DND-41 (cell line): ENCODE results near the gene SAPCD2.

Experiments
- ATAC-seq: fragments of 200-7000 bp; cut with Tn5 transposase; 3 replicates; pipeline ENCODE4 v1.9.1; 2021; ENCODE audit warnings: low read depth; ENCODE audit not compliant: insufficient read depth
- DNase-seq: peaks from one replicate; pipeline ENCODE4 v3.0.0-alpha.2; 2020
- H2AFZ ChIP-seq: 2 replicates; pipeline ENCODE4 v1.6.0; 2012; ENCODE audit warnings: low read depth, low read length
- H3K27ac ChIP-seq: 2 replicates; pipeline ENCODE4 v1.5.1; 2012; ENCODE audit warnings: low read length, inconsistent platforms
- H3K27me3 ChIP-seq: fragments of 200-600 bp; sonication (generic); 2 replicates; pipeline ENCODE4 v1.6.0; 2012; ENCODE audit warnings: low read length, mild to moderate bottlenecking, inconsistent platforms; ENCODE audit not compliant: insufficient read depth, poor library complexity
- H3K36me3 ChIP-seq: 2 replicates; pipeline ENCODE4 v1.5.1; 2012; ENCODE audit warnings: low read length, inconsistent platforms; ENCODE audit not compliant: insufficient read depth
- H3K4me1 ChIP-seq: 2 replicates; pipeline ENCODE4 v1.5.1; 2012; ENCODE audit warnings: mild to moderate bottlenecking, low read length; ENCODE audit not compliant: insufficient read depth
- H3K4me2 ChIP-seq: 2 replicates; pipeline ENCODE4 v1.6.0; 2012; ENCODE audit warnings: mild to moderate bottlenecking, moderate library complexity, low read length, inconsistent platforms; ENCODE audit not compliant: insufficient read depth
- H3K4me3 ChIP-seq, 2 experiments: fragments of 200-600 bp in 1 of 2; shearing (Covaris generic) in 1 of 2; 2 replicates each; pipeline ENCODE4 v1.5.1; 2012 to 2016; ENCODE audit warnings: inconsistent platforms in 2 of 2, low read length in 2 of 2, mild to moderate bottlenecking in 2 of 2, low read depth in 1 of 2, moderate library complexity in 1 of 2
- H3K79me2 ChIP-seq: 2 replicates; pipeline ENCODE4 v1.6.0; 2012; ENCODE audit warnings: low read length, inconsistent platforms; ENCODE audit not compliant: insufficient read depth
- H3K9ac ChIP-seq: 2 replicates; pipeline ENCODE4 v1.6.0; 2012; ENCODE audit warnings: low read depth, mild to moderate bottlenecking, inconsistent platforms, low read length, moderate library complexity
- H3K9me3 ChIP-seq: 2 replicates; pipeline ENCODE4 v1.5.1; 2012; ENCODE audit warnings: low read length, moderate library complexity, mild to moderate bottlenecking, inconsistent platforms; ENCODE audit not compliant: insufficient read depth, severe bottlenecking
- H4K20me1 ChIP-seq: 2 replicates; pipeline ENCODE4 v1.6.0; 2012; ENCODE audit warnings: low read length; ENCODE audit not compliant: insufficient read depth
- EZH2 ChIP-seq: IDR thresholded peaks from 3 replicates; pipeline ENCODE4 v1.6.1; 2012; ENCODE audit warnings: borderline replicate concordance, low read depth, mild to moderate bottlenecking, moderate library complexity, low read length, inconsistent platforms; ENCODE audit not compliant: severe bottlenecking
- TF ChIP-seq, protein P1 (sequence below): IDR thresholded peaks from 2 replicates; pipeline ENCODE4 v1.5.1; 2012; ENCODE audit warnings: borderline replicate concordance, low read length, moderate library complexity, mild to moderate bottlenecking; ENCODE audit not compliant: poor library complexity, severe bottlenecking; ENCODE audit errors: extremely low read depth

SAPCD2 gene

DNA sequence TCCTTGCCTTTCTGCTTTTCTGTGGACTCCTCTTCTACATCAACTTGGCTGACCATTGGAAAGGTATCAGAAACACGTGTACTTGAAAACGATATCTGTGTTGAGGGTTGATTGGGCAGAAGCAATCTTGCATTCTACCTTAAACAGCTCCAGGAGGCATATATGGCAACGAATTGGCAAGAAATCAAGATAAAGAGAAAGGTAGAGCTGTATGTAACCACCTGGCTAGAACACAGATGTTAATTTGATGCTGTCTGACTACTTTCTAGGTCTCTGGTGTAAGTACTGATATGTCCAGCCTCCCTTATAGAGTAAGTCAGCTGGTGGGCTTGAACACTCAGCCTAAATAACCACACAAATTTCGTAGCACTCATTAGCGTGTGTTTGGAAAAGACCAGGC is 17.8 kb upstream of the SAPCD2 start:
- Histone ChIP-seq H3K4me1 (peaks cover 29% of the 10 kb centered on the region), H3K4me2 (peak overlapping the region; percentile 95), H2AFZ (no peak overlapping the region), H3K36me3 (peaks cover 29% of the 10 kb centered on the region), H3K4me3 (peak overlapping the region in 1 of 2 experiments; percentile 69; a peak in 1 of 4 replicates), H3K79me2 (peaks cover 22% of the 10 kb centered on the region), H3K9me3 (no peaks in the 10 kb centered on the region), H3K27me3 (no peaks in the 10 kb centered on the region), H4K20me1 (peaks cover 4% of the 10 kb centered on the region; the same call in 1 of the 2 replicates), H3K9ac (peak overlapping the region; percentile 88), H3K27ac (no peak overlapping the region; the same call in 1 of the 2 replicates)
- ATAC-seq: no peak
- DNase-seq: no peak
- no peak for TF ChIP-seq EZH2
- TF ChIP-seq, protein P1, sequence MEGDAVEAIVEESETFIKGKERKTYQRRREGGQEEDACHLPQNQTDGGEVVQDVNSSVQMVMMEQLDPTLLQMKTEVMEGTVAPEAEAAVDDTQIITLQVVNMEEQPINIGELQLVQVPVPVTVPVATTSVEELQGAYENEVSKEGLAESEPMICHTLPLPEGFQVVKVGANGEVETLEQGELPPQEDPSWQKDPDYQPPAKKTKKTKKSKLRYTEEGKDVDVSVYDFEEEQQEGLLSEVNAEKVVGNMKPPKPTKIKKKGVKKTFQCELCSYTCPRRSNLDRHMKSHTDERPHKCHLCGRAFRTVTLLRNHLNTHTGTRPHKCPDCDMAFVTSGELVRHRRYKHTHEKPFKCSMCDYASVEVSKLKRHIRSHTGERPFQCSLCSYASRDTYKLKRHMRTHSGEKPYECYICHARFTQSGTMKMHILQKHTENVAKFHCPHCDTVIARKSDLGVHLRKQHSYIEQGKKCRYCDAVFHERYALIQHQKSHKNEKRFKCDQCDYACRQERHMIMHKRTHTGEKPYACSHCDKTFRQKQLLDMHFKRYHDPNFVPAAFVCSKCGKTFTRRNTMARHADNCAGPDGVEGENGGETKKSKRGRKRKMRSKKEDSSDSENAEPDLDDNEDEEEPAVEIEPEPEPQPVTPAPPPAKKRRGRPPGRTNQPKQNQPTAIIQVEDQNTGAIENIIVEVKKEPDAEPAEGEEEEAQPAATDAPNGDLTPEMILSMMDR: no peak

DNA sequence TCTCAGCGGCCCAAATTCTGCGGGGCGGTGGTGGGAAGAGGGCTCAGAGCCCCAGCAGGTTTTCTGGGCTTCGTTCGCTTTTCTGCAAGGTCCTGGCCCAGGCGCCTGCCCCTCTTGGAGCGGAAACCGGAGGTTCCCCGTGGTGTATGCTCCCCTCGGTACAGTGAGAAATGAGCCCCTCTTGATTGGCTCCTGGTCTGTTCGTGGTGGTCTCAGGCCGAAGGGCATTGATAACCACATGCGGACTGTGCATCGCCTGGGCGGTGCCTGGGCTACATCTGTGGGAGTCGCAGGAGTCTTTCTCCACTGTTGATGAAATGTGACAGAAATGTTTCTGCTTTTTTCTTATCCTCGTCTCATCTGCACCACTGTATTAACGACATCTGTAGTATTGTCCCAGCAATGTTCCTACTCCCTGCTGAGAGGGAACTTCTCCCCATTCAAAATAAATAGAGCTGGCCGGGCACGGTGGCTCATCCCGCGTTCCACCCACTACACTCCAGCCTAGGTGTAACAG is 17.1 kb upstream of the SAPCD2 start:
- DNase-seq: peak; percentile 41
- Histone ChIP-seq H3K36me3 (peaks cover 26% of the 10 kb centered on the region), H2AFZ (peak overlapping the region; percentile 89)

DNA sequence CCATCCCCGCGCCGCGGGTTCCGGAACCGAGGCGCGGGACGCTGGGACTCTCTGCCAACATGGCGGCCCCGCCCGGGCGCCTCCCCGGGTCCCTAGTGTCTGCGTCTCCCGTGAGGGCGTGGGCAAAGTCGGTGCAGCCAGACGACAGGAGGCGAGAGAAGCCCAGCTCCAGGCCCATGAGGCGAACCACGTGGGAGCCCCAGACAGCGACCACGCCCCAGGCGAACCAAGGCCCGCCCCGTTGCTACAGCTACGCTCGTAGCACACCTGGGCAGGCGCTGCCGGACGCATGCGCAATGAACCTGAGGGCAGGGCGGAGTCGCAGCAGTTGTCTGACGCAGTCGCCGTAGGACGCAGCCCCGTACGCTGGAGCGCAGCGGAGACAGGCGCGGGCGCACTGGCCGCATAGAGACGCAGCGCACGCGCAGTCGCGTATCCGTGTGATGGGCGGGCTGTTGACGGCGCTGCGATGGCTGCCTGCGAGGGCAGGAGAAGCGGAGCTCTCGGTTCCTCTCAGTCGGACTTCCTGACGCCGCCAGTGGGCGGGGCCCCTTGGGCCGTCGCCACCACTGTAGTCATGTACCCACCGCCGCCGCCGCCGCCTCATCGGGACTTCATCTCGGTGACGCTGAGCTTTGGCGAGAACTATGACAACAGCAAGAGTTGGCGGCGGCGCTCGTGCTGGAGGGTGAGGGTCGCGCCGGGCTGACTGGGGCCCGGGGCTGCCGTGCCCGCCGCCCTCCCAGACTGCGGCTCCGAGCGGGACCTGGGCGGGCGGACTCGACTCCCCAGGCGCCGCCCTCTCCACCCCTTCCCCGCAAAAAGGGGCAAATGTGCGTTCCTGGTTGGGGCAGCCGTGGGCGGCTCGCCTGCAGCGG is 16.4 kb upstream of the SAPCD2 start, which contains the start of gene MAN1B1:
TSS of gene MAN1B1 (plus strand) at position 455 of the 878 bp plus-strand sequence. CDS start at position 470, 15 bp downstream.
- DNase-seq (peak; percentile 98), ATAC-seq (peak; percentile 90)
- Histone ChIP-seq H3K4me1 (peaks cover 29% of the 10 kb centered on the region), H3K9ac (peak within 1 kb of the TSS; percentile 88), H3K36me3 (peaks cover 20% of the 10 kb centered on the region), H3K27ac (peak within 1 kb of the TSS; percentile 74), H3K4me3 (peak within 1 kb of the TSS; percentile 64 to 69; a peak in 3 of 4 replicates), H3K4me2 (peak within 1 kb of the TSS; percentile 95), H2AFZ (peak within 1 kb of the TSS; percentile 89), H3K9me3 (no peaks in the 10 kb centered on the region), H3K27me3 (no peaks in the 10 kb centered on the region), H3K79me2 (peaks cover 22% of the 10 kb centered on the region), H4K20me1 (peaks cover 4% of the 10 kb centered on the region; the same call in 1 of the 2 replicates)
- TF ChIP-seq, protein P1: no peak
- TF ChIP-seq EZH2: no peak

More for the DNA sequence above, 17.1 kb upstream of the SAPCD2 start:
- Histone ChIP-seq H3K27ac (peak overlapping the region; percentile 74), H3K79me2 (peaks cover 22% of the 10 kb centered on the region), H3K4me2 (peak overlapping the region; percentile 95), H3K4me3 (peak overlapping the region; percentile 64 to 69; a peak in 3 of 4 replicates), H3K9me3 (no peaks in the 10 kb centered on the region), H4K20me1 (peaks cover 4% of the 10 kb centered on the region; the same call in 1 of the 2 replicates), H3K4me1 (peaks cover 29% of the 10 kb centered on the region), H3K9ac (peak overlapping the region; percentile 88), H3K27me3 (no peaks in the 10 kb centered on the region)
- TF ChIP-seq, protein P1: no peak
- no peak for TF ChIP-seq EZH2
- ATAC-seq: peak; percentile 13
